B cell (primary cell): ENCODE measurements around the gene HOMER1.

Source experiments
- EZH2 ChIP-seq: IDR thresholded peaks from 2 replicates; pipeline ENCODE4 v1.6.1; 2012; ENCODE audit warnings: borderline replicate concordance, low read depth, mild to moderate bottlenecking, moderate library complexity, low read length; ENCODE audit not compliant: insufficient read depth, poor library complexity, severe bottlenecking
- TF ChIP-seq, protein P1 (sequence below): fragments of 200-600 bp; IDR thresholded peaks from one replicate; pipeline ENCODE4 v1.8.0; 2022; ENCODE audit warnings: antibody characterized with exemption, mild to moderate bottlenecking

DNA sequence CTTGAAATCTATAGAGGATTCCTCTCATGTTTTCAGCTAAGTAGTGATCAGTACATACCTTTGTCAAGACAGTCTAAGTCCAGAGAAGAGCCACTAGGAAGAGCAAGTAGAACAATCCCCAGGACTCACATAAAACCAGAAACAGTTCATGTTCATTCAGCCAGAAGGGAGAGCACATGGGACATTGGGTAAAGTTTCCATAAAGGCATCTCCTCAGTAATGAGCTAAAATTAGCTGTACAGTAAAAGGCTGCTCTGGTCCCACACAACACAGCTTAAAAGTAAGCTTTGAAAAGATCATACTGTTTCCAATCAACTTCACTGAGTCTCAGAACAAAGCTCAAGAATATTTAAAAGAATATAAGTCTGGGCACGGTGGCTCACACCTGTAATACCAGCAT lies 32.4 kb downstream of the HOMER1 start:
- TF ChIP-seq, protein P1, sequence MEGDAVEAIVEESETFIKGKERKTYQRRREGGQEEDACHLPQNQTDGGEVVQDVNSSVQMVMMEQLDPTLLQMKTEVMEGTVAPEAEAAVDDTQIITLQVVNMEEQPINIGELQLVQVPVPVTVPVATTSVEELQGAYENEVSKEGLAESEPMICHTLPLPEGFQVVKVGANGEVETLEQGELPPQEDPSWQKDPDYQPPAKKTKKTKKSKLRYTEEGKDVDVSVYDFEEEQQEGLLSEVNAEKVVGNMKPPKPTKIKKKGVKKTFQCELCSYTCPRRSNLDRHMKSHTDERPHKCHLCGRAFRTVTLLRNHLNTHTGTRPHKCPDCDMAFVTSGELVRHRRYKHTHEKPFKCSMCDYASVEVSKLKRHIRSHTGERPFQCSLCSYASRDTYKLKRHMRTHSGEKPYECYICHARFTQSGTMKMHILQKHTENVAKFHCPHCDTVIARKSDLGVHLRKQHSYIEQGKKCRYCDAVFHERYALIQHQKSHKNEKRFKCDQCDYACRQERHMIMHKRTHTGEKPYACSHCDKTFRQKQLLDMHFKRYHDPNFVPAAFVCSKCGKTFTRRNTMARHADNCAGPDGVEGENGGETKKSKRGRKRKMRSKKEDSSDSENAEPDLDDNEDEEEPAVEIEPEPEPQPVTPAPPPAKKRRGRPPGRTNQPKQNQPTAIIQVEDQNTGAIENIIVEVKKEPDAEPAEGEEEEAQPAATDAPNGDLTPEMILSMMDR, result no peak
- no peak for TF ChIP-seq EZH2
